ENCODE results near the gene ACIN1. TPM values are rescaled to one million over a fixed set of nuclear protein-coding genes. Genes with fewer than 3 reads are reported as not detected.

ACIN1 gene
- total RNA-seq, 1 donor from 2014 or later: 163 TPM

GRCh38 chr14:23102801-23103200 lies 7.9 kb upstream of the ACIN1 start:
- intact Hi-C loops (cut with DNase I): no loop called here
- Histone ChIP-seq H3K27ac (no peak overlapping the region), H3K27me3 (ENCODE audit: low read depth) (no peaks in the 10 kb centered on the region), H3K9me3 (no peaks in the 10 kb centered on the region), H3K4me1 (peaks cover 19% of the 10 kb centered on the region), H3K36me3 (peaks cover 17% of the 10 kb centered on the region), H3K4me3 (no peak overlapping the region)
- TF ChIP-seq CTCF (IDR thresholded peaks at IDR 0.05): no peak
- DNase-seq: no peak
- ATAC-seq: no peak

- TF ChIP-seq CTCF (IDR thresholded peaks at IDR 0.05): no peak
- no peak for DNase-seq
- ATAC-seq: no peak
- Histone ChIP-seq H3K27ac (no peak overlapping the region), H3K9me3 (no peaks in the 10 kb centered on the region), H3K27me3 (ENCODE audit: low read depth) (no peaks in the 10 kb centered on the region), H3K4me3 (no peak overlapping the region), H3K4me1 (peaks cover 26% of the 10 kb centered on the region), H3K36me3 (peaks cover 21% of the 10 kb centered on the region)
- intact Hi-C loops (cut with DNase I): no loop called here
These were observed 7.2 kb upstream of the ACIN1 start for GRCh38 chr14:23101986-23102625.

GRCh38 chr14:23101213-23101970 lies 6.5 kb upstream of the ACIN1 start:
- peaks cover 21% of the 10 kb centered on the region for H3K36me3 ChIP-seq
- H3K27ac ChIP-seq: no peak overlapping the region
- intact Hi-C loops (cut with DNase I): no loop called here
- TF ChIP-seq CTCF (IDR thresholded peaks at IDR 0.05): no peak
- no peaks in the 10 kb centered on the region for H3K27me3 ChIP-seq (ENCODE audit: low read depth)
- no peak overlapping the region for H3K4me3 ChIP-seq
- peaks cover 34% of the 10 kb centered on the region for H3K4me1 ChIP-seq
- ATAC-seq (no peak), DNase-seq (no peak)
- H3K9me3 ChIP-seq: no peaks in the 10 kb centered on the region

GRCh38 chr14:23099212-23099861 lies 4.4 kb upstream of the ACIN1 start:
- H3K4me3 ChIP-seq: no peak overlapping the region
- peak overlapping the region; percentile 34 for H3K27ac ChIP-seq
- peaks cover 38% of the 10 kb centered on the region for H3K4me1 ChIP-seq
- intact Hi-C loops (cut with DNase I): no loop called here
- ATAC-seq (no peak), DNase-seq (peak; percentile 62)
- peaks cover 21% of the 10 kb centered on the region for H3K36me3 ChIP-seq
- no peaks in the 10 kb centered on the region for H3K27me3 ChIP-seq (ENCODE audit: low read depth)
- no peak for TF ChIP-seq CTCF (IDR thresholded peaks at IDR 0.05)
- H3K9me3 ChIP-seq: no peaks in the 10 kb centered on the region

- no peak overlapping the region for H3K27ac ChIP-seq
- intact Hi-C loops (cut with DNase I): no loop called here
- no peaks in the 10 kb centered on the region for H3K27me3 ChIP-seq (ENCODE audit: low read depth)
- H3K9me3 ChIP-seq: no peaks in the 10 kb centered on the region
- H3K4me3 ChIP-seq: no peak overlapping the region
- H3K4me1 ChIP-seq: peaks cover 50% of the 10 kb centered on the region
- no peak for TF ChIP-seq CTCF (IDR thresholded peaks at IDR 0.05)
- DNase-seq: no peak
- no peak for ATAC-seq
- peaks cover 26% of the 10 kb centered on the region for H3K36me3 ChIP-seq
These were observed 2.9 kb upstream of the ACIN1 start for GRCh38 chr14:23097786-23098185.
